Astrocyte (in vitro differentiated cells and primary cell): ENCODE measurements around the gene NFATC1. TPM values are rescaled to one million over a fixed set of nuclear protein-coding genes. Genes with fewer than 3 reads are reported as not detected.

ENCODE experiments used
- DNase-seq: peaks from one replicate; pipeline ENCODE4 v3.0.0-alpha.2; 2010; ENCODE audit warnings: low read depth
- FAIRE-seq: peaks from 2 replicates; lab custom pipeline; 2011; peaks lifted over from hg19 to GRCh38; lab: Jason Lieb, UNC
- H2AFZ ChIP-seq: 2 replicates; pipeline ENCODE4 v1.6.0; 2012; ENCODE audit warnings: low read depth, low read length, inconsistent platforms
- H3K27ac ChIP-seq: 2 replicates; pipeline ENCODE4 v1.5.1; 2011; ENCODE audit warnings: low read depth, low read length, inconsistent platforms
- H3K27me3 ChIP-seq: 2 replicates; pipeline ENCODE4 v1.6.0; 2011; ENCODE audit warnings: low read length, inconsistent platforms; ENCODE audit not compliant: insufficient read depth
- H3K36me3 ChIP-seq: 2 replicates; pipeline ENCODE4 v1.5.1; 2011; ENCODE audit warnings: low read length, inconsistent platforms; ENCODE audit not compliant: insufficient read depth
- H3K4me1 ChIP-seq: 2 replicates; pipeline ENCODE4 v1.5.1; 2011; ENCODE audit warnings: low read length, inconsistent platforms; ENCODE audit not compliant: insufficient read depth
- H3K4me2 ChIP-seq: 2 replicates; pipeline ENCODE4 v1.6.0; 2012; ENCODE audit warnings: low read length, inconsistent platforms
- H3K4me3 ChIP-seq: 2 replicates; pipeline ENCODE4 v1.5.1; 2011; ENCODE audit warnings: low read depth, mild to moderate bottlenecking, low read length, inconsistent platforms; ENCODE audit not compliant: insufficient read depth
- H3K79me2 ChIP-seq: 2 replicates; pipeline ENCODE4 v1.6.0; 2012; ENCODE audit warnings: mild to moderate bottlenecking, low read length, inconsistent platforms; ENCODE audit not compliant: insufficient read depth
- H3K9ac ChIP-seq: 2 replicates; pipeline ENCODE4 v1.6.0; 2012; ENCODE audit warnings: mild to moderate bottlenecking, low read length, inconsistent platforms
- H3K9me3 ChIP-seq: 2 replicates; pipeline ENCODE4 v1.5.1; 2012; ENCODE audit warnings: low read depth, mild to moderate bottlenecking, low read length, inconsistent platforms; ENCODE audit not compliant: insufficient read depth
- H4K20me1 ChIP-seq: 2 replicates; pipeline ENCODE4 v1.6.0; 2012; ENCODE audit warnings: low read length, inconsistent platforms; ENCODE audit not compliant: insufficient read depth
- H3K27ac Mint-ChIP-seq: one replicate; pipeline ENCODE4 v1.8.0; 2021; ENCODE audit warnings: mild to moderate bottlenecking, mixed read lengths; ENCODE audit not compliant: unreplicated experiment
- H3K27me3 Mint-ChIP-seq: one replicate; pipeline ENCODE4 v1.8.0; 2021; ENCODE audit warnings: low read depth, mixed read lengths; ENCODE audit not compliant: unreplicated experiment
- H3K36me3 Mint-ChIP-seq: one replicate; pipeline ENCODE4 v1.8.0; 2021; ENCODE audit warnings: low read depth, mixed read lengths; ENCODE audit not compliant: unreplicated experiment
- H3K4me1 Mint-ChIP-seq: one replicate; pipeline ENCODE4 v1.8.0; 2021; ENCODE audit warnings: low read depth, mixed read lengths; ENCODE audit not compliant: unreplicated experiment
- H3K4me3 Mint-ChIP-seq: one replicate; pipeline ENCODE4 v1.8.0; 2021; ENCODE audit warnings: mild to moderate bottlenecking, moderate library complexity, mixed read lengths; ENCODE audit not compliant: unreplicated experiment
- H3K9me3 Mint-ChIP-seq: one replicate; pipeline ENCODE4 v1.8.0; 2021; ENCODE audit warnings: mild to moderate bottlenecking, mixed read lengths; ENCODE audit not compliant: unreplicated experiment
- EZH2 ChIP-seq: IDR thresholded peaks from 2 replicates; pipeline ENCODE4 v1.6.1; 2012; ENCODE audit warnings: mild to moderate bottlenecking, low read length, inconsistent platforms; ENCODE audit not compliant: insufficient read depth
- total RNA-seq: library from RNA; stranded (reverse); gene quantifications from 2 replicates; pipeline ENCODE4 v1.2.1, GENCODE V29; 2021
- TF ChIP-seq, protein P1 (sequence below): IDR thresholded peaks from 2 replicates; pipeline ENCODE4 v1.5.1; 2011; ENCODE audit warnings: low read depth, mild to moderate bottlenecking, inconsistent platforms, low read length, moderate library complexity; ENCODE audit not compliant: insufficient read depth

The NFATC1 gene
- total RNA-seq, 1 donor from 2014 or later: 11.0 TPM

DNA sequence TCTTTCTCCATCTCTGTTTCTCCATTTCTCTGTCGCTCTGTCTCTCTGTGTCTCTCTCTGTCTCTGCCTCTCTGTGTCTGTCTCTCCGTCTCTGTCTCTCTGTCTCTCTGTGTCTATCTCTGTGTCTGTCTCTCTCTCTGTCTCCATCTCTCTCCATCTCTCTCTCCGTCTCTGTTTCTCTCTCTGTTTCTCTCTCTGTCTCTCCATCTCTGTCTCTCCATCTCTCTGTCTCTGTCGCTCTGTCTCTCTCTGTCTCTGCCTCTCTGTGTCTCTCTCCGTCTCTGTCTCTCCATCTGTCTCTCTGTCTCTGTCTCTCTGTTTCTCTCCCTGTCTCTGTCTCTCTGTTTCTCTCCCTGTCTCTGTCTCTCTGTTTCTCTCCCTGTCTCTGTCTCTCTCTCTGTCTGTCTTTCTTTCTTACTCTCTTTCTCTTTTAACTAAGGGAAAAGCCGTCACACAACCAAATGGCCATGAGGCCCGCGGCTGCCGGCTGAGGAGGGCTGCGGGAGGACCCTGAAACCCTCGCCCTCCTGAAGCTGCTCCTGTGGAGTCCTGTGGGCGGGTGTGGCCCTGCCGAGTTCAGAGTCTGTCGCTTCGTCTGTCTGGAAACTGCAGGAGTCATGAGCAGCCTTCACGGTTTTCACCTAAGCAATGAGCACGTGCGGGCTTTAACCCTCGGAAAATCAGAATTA, 29.3 kb downstream of the NFATC1 start:
- Mint-ChIP-seq H3K4me1 (peaks cover 9% of the 10 kb centered on the region), H3K9me3 (no peaks in the 10 kb centered on the region), H3K27ac (no peak overlapping the region), H3K36me3 (peaks cover 13% of the 10 kb centered on the region), H3K4me3 (no peak overlapping the region), H3K27me3 (peaks cover 2% of the 10 kb centered on the region)
- H3K4me3 ChIP-seq: no peak overlapping the region
- H2AFZ ChIP-seq: no peak overlapping the region
- no peaks in the 10 kb centered on the region for H3K79me2 ChIP-seq
- no peak overlapping the region for H3K9ac ChIP-seq
- TF ChIP-seq EZH2: no peak
- TF ChIP-seq, protein P1, sequence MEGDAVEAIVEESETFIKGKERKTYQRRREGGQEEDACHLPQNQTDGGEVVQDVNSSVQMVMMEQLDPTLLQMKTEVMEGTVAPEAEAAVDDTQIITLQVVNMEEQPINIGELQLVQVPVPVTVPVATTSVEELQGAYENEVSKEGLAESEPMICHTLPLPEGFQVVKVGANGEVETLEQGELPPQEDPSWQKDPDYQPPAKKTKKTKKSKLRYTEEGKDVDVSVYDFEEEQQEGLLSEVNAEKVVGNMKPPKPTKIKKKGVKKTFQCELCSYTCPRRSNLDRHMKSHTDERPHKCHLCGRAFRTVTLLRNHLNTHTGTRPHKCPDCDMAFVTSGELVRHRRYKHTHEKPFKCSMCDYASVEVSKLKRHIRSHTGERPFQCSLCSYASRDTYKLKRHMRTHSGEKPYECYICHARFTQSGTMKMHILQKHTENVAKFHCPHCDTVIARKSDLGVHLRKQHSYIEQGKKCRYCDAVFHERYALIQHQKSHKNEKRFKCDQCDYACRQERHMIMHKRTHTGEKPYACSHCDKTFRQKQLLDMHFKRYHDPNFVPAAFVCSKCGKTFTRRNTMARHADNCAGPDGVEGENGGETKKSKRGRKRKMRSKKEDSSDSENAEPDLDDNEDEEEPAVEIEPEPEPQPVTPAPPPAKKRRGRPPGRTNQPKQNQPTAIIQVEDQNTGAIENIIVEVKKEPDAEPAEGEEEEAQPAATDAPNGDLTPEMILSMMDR: no peak
- FAIRE-seq (no peak), DNase-seq (no peak)
- H3K4me1 ChIP-seq: peaks cover 6% of the 10 kb centered on the region
- H3K9me3 ChIP-seq: no peaks in the 10 kb centered on the region
- H3K4me2 ChIP-seq: no peak overlapping the region
- H3K36me3 ChIP-seq: no peaks in the 10 kb centered on the region
- H3K27ac ChIP-seq: no peak overlapping the region
- H4K20me1 ChIP-seq: peaks cover 10% of the 10 kb centered on the region
- no peaks in the 10 kb centered on the region for H3K27me3 ChIP-seq

DNA sequence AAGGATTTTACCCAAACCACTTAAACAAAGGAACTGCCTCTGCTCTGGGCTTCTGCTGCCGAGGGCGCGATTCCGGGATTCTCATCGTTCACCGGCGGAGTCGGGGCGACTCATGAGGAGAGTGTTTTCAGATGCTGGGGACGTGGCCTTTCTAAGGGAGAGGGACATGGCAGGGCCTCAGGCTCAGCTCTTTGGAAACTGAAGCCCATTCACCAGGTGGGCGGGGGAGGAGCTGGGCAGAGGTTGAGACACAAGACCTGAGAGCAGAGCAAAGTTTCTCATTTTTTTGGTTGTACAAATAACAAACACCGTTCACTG, 29.8 kb downstream of the NFATC1 start:
- DNase-seq (no peak), FAIRE-seq (no peak)
- Mint-ChIP-seq H3K27ac (peak overlapping the region; percentile 10), H3K4me3 (peak overlapping the region; percentile 30), H3K4me1 (peaks cover 9% of the 10 kb centered on the region), H3K27me3 (peaks cover 2% of the 10 kb centered on the region), H3K9me3 (no peaks in the 10 kb centered on the region), H3K36me3 (peaks cover 10% of the 10 kb centered on the region)
- Histone ChIP-seq H3K4me3 (no peak overlapping the region), H3K79me2 (no peaks in the 10 kb centered on the region), H3K4me2 (no peak overlapping the region), H2AFZ (no peak overlapping the region), H3K4me1 (peaks cover 6% of the 10 kb centered on the region), H3K27ac (no peak overlapping the region), H3K27me3 (no peaks in the 10 kb centered on the region), H3K9ac (no peak overlapping the region), H3K36me3 (no peaks in the 10 kb centered on the region), H4K20me1 (peaks cover 10% of the 10 kb centered on the region), H3K9me3 (no peaks in the 10 kb centered on the region)
- TF ChIP-seq EZH2: no peak
- TF ChIP-seq, protein P1: no peak
